Lower leg skin (tissue), 4 donors: ENCODE data around the gene GTF2F2. TPM values are rescaled to one million over a fixed set of nuclear protein-coding genes. Genes with fewer than 3 reads are reported as not detected.

Experiments used
- DNase-seq, 2 donors: peaks; one replicate each; pipeline ENCODE4 v3.0.0-alpha.2; 2019; ENCODE audit warnings: low spot score in 2 of 2
- H3K4me3 ChIP-seq: fragments of 200-600 bp; sonication (generic); 2 replicates; pipeline ENCODE4 v1.5.1; 2017; ENCODE audit warnings: mild to moderate bottlenecking, low read depth; ENCODE audit not compliant: poor library complexity, severe bottlenecking
- POLR2A ChIP-seq, 2 donors: fragments of 450-650 bp; IDR thresholded peaks; one replicate each; pipeline ENCODE4 v1.6.1; 2016 to 2017; ENCODE audit warnings: antibody characterized with exemption in 2 of 2, mild to moderate bottlenecking in 1 of 2, moderate library complexity in 1 of 2
- WGBS, 2 donors: methylation state at CpG; one replicate each; pipeline ENCODE4 v1.1.5; 2018; 5-methylcytosine and 5-hydroxymethylcytosine counted together
- intact Hi-C: fragments of 100-400 bp; cut with DNase I; formaldehyde crosslinking; loops from one replicate; pipeline ENCODE4 v1.15.0; 2023; ENCODE audit warnings: low total_unique reads
- total RNA-seq, 4 donors: library from RNA; depleted of rRNA; stranded (reverse); fragments of >200 nt; gene quantifications; one replicate each; pipeline ENCODE4 v1.1.0, GENCODE V29; 2016
- TF ChIP-seq, protein P1 (sequence below), 3 donors: fragments of 450-650 bp; IDR thresholded peaks; one replicate each; pipeline ENCODE4 v1.5.1; 2016; ENCODE audit warnings: antibody characterized with exemption in 3 of 3, mild to moderate bottlenecking in 3 of 3, moderate library complexity in 2 of 3

Gene GTF2F2, protein sequence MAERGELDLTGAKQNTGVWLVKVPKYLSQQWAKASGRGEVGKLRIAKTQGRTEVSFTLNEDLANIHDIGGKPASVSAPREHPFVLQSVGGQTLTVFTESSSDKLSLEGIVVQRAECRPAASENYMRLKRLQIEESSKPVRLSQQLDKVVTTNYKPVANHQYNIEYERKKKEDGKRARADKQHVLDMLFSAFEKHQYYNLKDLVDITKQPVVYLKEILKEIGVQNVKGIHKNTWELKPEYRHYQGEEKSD
- 10 to 100 TPM; 35.6 to 52.4 (median 45.3) TPM for total RNA-seq

DNA sequence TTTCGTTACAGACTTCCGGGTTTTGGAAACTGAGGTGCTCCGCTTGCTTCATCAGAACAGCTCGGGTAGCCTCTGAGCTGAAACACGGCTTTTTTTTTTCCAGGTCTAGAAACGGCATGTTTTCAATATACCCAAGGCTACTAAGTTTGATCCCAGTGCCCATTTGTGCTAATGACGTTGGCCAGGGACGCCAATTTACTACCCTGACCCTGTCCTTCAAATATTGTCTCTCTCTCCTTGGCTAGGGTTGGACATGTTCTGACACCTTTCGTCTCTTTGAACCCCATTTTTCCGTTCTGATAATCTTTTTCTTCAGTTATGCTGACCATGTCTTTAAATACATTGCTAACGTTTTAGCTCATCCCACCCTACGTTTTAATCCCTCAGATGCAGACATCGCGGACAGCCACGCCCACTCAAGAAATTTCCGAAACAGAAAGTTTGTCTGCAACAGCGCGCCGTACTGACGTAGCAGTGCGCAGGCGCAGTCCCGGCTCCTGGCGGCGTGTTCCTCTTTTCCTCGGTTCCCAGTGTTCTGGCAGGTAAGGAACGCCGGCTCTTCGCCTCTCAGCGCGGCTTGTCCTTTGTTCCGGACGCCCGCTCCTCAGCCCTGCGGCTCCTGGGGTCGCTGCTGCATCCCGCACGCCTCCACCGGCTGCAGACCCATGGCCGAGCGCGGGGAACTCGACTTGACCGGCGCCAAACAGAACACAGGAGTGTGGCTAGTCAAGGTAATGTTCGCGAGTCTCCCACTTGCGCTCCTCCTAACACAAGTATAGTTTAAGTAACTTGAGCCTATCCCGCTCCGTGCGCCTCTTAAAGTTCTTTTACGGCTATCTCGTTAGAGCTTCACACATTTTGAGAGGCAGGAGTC lies at the start of gene GTF2F2:
GTF2F2 (plus strand) TSS at position 520 of the 874 bp plus-strand sequence; CDS start at position 666, 146 bp downstream.
- TF ChIP-seq, protein P1, sequence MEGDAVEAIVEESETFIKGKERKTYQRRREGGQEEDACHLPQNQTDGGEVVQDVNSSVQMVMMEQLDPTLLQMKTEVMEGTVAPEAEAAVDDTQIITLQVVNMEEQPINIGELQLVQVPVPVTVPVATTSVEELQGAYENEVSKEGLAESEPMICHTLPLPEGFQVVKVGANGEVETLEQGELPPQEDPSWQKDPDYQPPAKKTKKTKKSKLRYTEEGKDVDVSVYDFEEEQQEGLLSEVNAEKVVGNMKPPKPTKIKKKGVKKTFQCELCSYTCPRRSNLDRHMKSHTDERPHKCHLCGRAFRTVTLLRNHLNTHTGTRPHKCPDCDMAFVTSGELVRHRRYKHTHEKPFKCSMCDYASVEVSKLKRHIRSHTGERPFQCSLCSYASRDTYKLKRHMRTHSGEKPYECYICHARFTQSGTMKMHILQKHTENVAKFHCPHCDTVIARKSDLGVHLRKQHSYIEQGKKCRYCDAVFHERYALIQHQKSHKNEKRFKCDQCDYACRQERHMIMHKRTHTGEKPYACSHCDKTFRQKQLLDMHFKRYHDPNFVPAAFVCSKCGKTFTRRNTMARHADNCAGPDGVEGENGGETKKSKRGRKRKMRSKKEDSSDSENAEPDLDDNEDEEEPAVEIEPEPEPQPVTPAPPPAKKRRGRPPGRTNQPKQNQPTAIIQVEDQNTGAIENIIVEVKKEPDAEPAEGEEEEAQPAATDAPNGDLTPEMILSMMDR (IDR thresholded peaks at IDR 0.05) = no peak
- no peak for TF ChIP-seq POLR2A (IDR thresholded peaks at IDR 0.05)
- DNase-seq = peak; percentile 89 to 98
- H3K4me3 ChIP-seq = peak within 1 kb of the TSS; percentile 92
- 1% methylated on average over 53 of the region's 53 CpGs for WGBS, 2 donors
- intact Hi-C loops = no loop called here

DNA sequence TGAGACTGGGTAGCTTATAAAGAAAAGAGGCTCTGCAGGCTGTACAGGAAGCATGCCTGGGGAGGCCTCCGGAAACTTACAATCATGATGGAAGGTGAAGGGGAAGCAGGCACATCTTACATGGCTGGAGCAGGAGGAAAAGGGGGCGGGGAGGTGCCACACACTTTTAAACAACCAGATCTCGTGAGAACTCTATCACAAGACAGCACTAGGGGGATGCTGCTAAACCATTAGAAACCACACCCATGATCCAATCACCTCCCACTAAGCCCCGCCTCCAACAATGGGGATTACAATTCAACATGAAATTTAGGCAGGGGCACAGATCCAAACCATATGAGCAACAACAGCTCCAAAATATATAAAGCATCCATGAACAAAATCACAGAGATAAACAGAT lies 46.5 kb upstream of the GTF2F2 start:
- no peak overlapping the region for H3K4me3 ChIP-seq
- intact Hi-C loops = no loop called here
- TF ChIP-seq, protein P1 (IDR thresholded peaks at IDR 0.05) = no peak
- TF ChIP-seq POLR2A (IDR thresholded peaks at IDR 0.05) = no peak
- DNase-seq = no peak
- 72 to 88% methylated on average over 4 of the region's 4 CpGs for WGBS, 2 donors

DNA sequence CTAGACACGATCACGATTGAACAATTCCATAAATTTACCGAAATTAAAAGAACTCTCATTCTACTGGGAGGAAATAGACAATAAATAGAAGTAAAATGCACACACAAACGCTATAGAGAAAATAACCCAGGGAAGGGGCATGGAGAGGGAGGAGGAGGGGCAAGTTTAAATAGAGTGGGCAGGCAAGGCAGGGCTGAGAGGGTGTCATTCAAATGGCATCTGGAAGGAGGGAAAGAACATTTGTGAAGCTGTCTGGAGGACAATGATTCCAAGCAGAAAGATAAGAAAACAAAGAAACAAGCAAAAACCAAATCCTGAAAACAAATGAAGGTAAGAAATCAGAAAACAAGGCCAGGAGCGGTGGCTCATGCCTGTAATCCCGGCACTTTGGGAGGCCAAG lies 45.6 kb upstream of the GTF2F2 start:
- 91 to 94% methylated on average over 6 of the region's 6 CpGs for WGBS, 2 donors
- no peak for DNase-seq
- intact Hi-C loops = no loop called here
- H3K4me3 ChIP-seq = no peak overlapping the region
- TF ChIP-seq, protein P1 (IDR thresholded peaks at IDR 0.05) = no peak
- no peak for TF ChIP-seq POLR2A (IDR thresholded peaks at IDR 0.05)

DNA sequence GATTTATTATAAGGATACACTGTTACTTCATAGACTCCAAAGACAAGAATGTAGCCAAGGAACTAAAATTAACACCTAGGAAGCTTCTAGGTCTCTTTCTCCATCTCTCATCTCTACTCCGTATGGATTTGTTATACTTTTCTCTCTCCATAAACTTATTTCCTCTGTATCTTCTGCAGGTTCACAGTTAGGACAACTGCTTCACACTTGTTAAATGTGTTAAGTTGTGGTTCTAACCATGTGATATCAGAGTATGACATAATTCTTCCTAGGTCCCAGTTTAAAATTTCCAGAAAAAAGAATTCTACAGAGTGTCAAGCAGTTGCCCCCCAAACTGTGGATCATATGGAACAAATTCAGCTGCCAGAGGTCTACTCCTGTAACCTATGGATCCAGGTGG lies 42.3 kb upstream of the GTF2F2 start:
- TF ChIP-seq, protein P1 (IDR thresholded peaks at IDR 0.05) = no peak
- no peak for TF ChIP-seq POLR2A (IDR thresholded peaks at IDR 0.05)
- intact Hi-C loops = no loop called here
- H3K4me3 ChIP-seq = no peak overlapping the region
- WGBS, 2 donors = 70 to 81% methylated on average over 1 of the region's 1 CpG
- no peak for DNase-seq

DNA sequence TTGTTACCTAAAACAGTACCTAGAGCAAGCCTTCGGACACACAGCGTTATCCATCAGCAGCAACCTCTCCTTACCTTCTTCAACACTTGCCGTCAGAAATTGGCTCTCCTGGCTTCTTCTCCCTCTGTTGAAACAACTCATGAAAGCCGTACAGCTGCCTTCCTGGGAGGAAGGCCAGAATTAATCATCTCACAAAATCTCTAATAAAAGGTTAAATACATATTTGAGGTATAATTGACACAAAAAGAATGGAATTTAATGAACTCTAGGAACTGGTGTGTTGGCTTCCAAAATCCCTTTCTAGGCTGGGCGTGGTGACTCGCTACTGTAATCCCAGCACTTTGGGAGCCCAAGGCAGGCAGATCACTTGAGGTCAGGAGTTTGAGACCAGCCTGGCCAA lies 37.3 kb upstream of the GTF2F2 start:
- no peak overlapping the region for H3K4me3 ChIP-seq
- DNase-seq = no peak
- no peak for TF ChIP-seq POLR2A (IDR thresholded peaks at IDR 0.05)
- TF ChIP-seq, protein P1 (IDR thresholded peaks at IDR 0.05) = no peak
- WGBS, 2 donors = 49 to 53% methylated on average over 6 of the region's 6 CpGs
- intact Hi-C loops = no loop called here
